LNCAP (cell line): Measurements from ENCODE around the gene TRPC4.

ENCODE experiments used
- CTCF ChIP-seq: fragments of 450-650 bp; IDR thresholded peaks from 2 replicates; pipeline ENCODE4 v1.5.1; 2017; ENCODE audit warnings: mild to moderate bottlenecking

Gene TRPC4

GRCh38 chr13:37777676-37778075 is 91.9 kb downstream of the TRPC4 start:
- no peak for TF ChIP-seq CTCF

- no peak for TF ChIP-seq CTCF
Measured at GRCh38 chr13:37775871-37776270, 93.7 kb downstream of the TRPC4 start.

GRCh38 chr13:37772644-37773043 is 96.9 kb downstream of the TRPC4 start:
- TF ChIP-seq CTCF: no peak

- TF ChIP-seq CTCF: no peak
Measured at GRCh38 chr13:37769545-37769944, 100.0 kb downstream of the TRPC4 start.

GRCh38 chr13:37769078-37769477 is 100.5 kb downstream of the TRPC4 start:
- TF ChIP-seq CTCF: no peak

- TF ChIP-seq CTCF: no peak
Measured at GRCh38 chr13:37766502-37766901, 103.1 kb downstream of the TRPC4 start.

GRCh38 chr13:37755349-37755748 is 114.2 kb downstream of the TRPC4 start:
- no peak for TF ChIP-seq CTCF

GRCh38 chr13:37753776-37754175 is 115.8 kb downstream of the TRPC4 start:
- no peak for TF ChIP-seq CTCF
